ENCODE measurements around the gene LPAR3.

Gene LPAR3

GRCh38 chr1:84855691-84856630 is 37.0 kb downstream of the LPAR3 start:
- no peak for DNase-seq

GRCh38 chr1:84855168-84855567 is 37.8 kb downstream of the LPAR3 start:
- DNase-seq: no peak

GRCh38 chr1:84853741-84854721 is 39.0 kb downstream of the LPAR3 start:
- DNase-seq: peak; percentile 37

GRCh38 chr1:84851839-84852238 is 41.2 kb downstream of the LPAR3 start:
- no peak for DNase-seq

GRCh38 chr1:84849357-84849975 is 43.5 kb downstream of the LPAR3 start:
- no peak for DNase-seq

- peak; percentile 29 for DNase-seq
Observed at GRCh38 chr1:84847253-84848250, 45.5 kb downstream of the LPAR3 start.

- DNase-seq: no peak
Observed at GRCh38 chr1:84846387-84846786, 46.6 kb downstream of the LPAR3 start.

GRCh38 chr1:84845357-84845756 is 47.6 kb downstream of the LPAR3 start:
- DNase-seq: no peak

- DNase-seq: no peak
Observed at GRCh38 chr1:84844094-84844493, 48.9 kb downstream of the LPAR3 start.

- no peak for DNase-seq
Observed at GRCh38 chr1:84842748-84843231, 50.2 kb downstream of the LPAR3 start.

- DNase-seq: no peak
Observed at GRCh38 chr1:84841971-84842370, 51.0 kb downstream of the LPAR3 start.

- DNase-seq: no peak
Observed at GRCh38 chr1:84840346-84840745, 52.7 kb downstream of the LPAR3 start.

GRCh38 chr1:84839544-84839943 is 53.5 kb downstream of the LPAR3 start:
- no peak for DNase-seq

GRCh38 chr1:84836145-84836544 is 56.9 kb downstream of the LPAR3 start:
- DNase-seq: no peak

- DNase-seq: no peak
Observed at GRCh38 chr1:84835169-84835568, 57.8 kb downstream of the LPAR3 start.

GRCh38 chr1:84834419-84835064 is 58.5 kb downstream of the LPAR3 start:
- no peak for DNase-seq

- no peak for DNase-seq
Observed at GRCh38 chr1:84833194-84833593, 59.8 kb downstream of the LPAR3 start.

- no peak for DNase-seq
Observed at GRCh38 chr1:84830136-84830535, 62.9 kb downstream of the LPAR3 start.

- no peak for DNase-seq
Observed at GRCh38 chr1:84827976-84828375, 65.0 kb downstream of the LPAR3 start.

GRCh38 chr1:84827555-84827954 is 65.5 kb downstream of the LPAR3 start:
- no peak for DNase-seq

GRCh38 chr1:84825161-84825560 is 67.8 kb downstream of the LPAR3 start:
- no peak for DNase-seq

Measured in activated CD4-positive, alpha-beta T cell treated with anti-CD3 and anti-CD28 coated beads for 48 hours (primary cell).